AG09309 (cell line): ENCODE results near the gene FIP1L1.
A peak's percentile ranks its signal among the peaks of the same experiment; 100 is the strongest.

ENCODE experiments used
- DNase-seq: peaks from one replicate; pipeline ENCODE4 v3.0.0-alpha.2; 2010; ENCODE audit warnings: low read depth
- H3K4me3 ChIP-seq: 2 replicates; pipeline ENCODE4 v1.5.1; 2011; ENCODE audit warnings: mild to moderate bottlenecking, low read depth, low read length, moderate library complexity; ENCODE audit not compliant: control insufficient read depth
- CTCF ChIP-seq: IDR thresholded peaks from 2 replicates; pipeline ENCODE4 v1.5.1; 2011; ENCODE audit warnings: mild to moderate bottlenecking, low read depth, low read length, inconsistent platforms; ENCODE audit not compliant: insufficient read depth, control insufficient read depth; ENCODE audit errors: missing control alignments

FIP1L1 gene

GRCh38 chr4:53489279-53489889, 111.9 kb downstream of the FIP1L1 start:
- H3K4me3 ChIP-seq, result no peak overlapping the region
- DNase-seq, result no peak
- no peak for TF ChIP-seq CTCF

- DNase-seq, result no peak
- no peak for TF ChIP-seq CTCF
Measured at GRCh38 chr4:53490161-53490956, 112.9 kb downstream of the FIP1L1 start.

GRCh38 chr4:53490965-53491622, 113.7 kb downstream of the FIP1L1 start:
- no peak overlapping the region for H3K4me3 ChIP-seq
- TF ChIP-seq CTCF, result peak; percentile 60
- peak; percentile 94 for DNase-seq

More at GRCh38 chr4:53490161-53490956, 112.9 kb downstream of the FIP1L1 start:
- no peak overlapping the region for H3K4me3 ChIP-seq

- TF ChIP-seq CTCF, result no peak
- peak; percentile 72 for DNase-seq
- H3K4me3 ChIP-seq, result no peak overlapping the region
Measured at GRCh38 chr4:53494851-53495250, 117.4 kb downstream of the FIP1L1 start.

- DNase-seq, result no peak
- peak; percentile 24 for TF ChIP-seq CTCF
- no peak overlapping the region for H3K4me3 ChIP-seq
Measured at GRCh38 chr4:53497487-53498244, 120.2 kb downstream of the FIP1L1 start.

- no peak for TF ChIP-seq CTCF
- no peak for DNase-seq
- H3K4me3 ChIP-seq, result no peak overlapping the region
Measured at GRCh38 chr4:53498706-53499105, 121.3 kb downstream of the FIP1L1 start.
